Hepatocyte (in vitro differentiated cells): ENCODE measurements around the gene ZFAND2A. TPM values are rescaled to one million over a fixed set of nuclear protein-coding genes. Genes with fewer than 3 reads are reported as not detected.

ENCODE experiments used
- DNase-seq: peaks from one replicate; pipeline ENCODE4 v3.0.0-alpha.2; 2016; ENCODE audit warnings: low spot score
- H2AFZ ChIP-seq: fragments of 200-600 bp; sonication (generic); 2 replicates; pipeline ENCODE4 v1.6.0; 2016; ENCODE audit warnings: antibody characterized with exemption, mild to moderate bottlenecking
- H3K27ac ChIP-seq: fragments of 200-600 bp; sonication (generic); 2 replicates; pipeline ENCODE4 v1.5.1; 2016; ENCODE audit warnings: mild to moderate bottlenecking
- H3K27me3 ChIP-seq: fragments of 200-600 bp; sonication (generic); 2 replicates; pipeline ENCODE4 v1.6.1; 2016
- H3K36me3 ChIP-seq: fragments of 200-600 bp; sonication (generic); replicated peaks from 2 replicates; pipeline ENCODE4 v1.5.1; 2016; ENCODE audit warnings: low read depth; ENCODE audit not compliant: insufficient read depth
- H3K4me1 ChIP-seq: fragments of 200-600 bp; sonication (generic); 2 replicates; pipeline ENCODE4 v1.5.1; 2016; ENCODE audit warnings: mild to moderate bottlenecking, moderate library complexity; ENCODE audit not compliant: insufficient read depth
- H3K4me2 ChIP-seq: fragments of 200-600 bp; sonication (generic); 2 replicates; pipeline ENCODE4 v1.6.0; 2016
- H3K4me3 ChIP-seq: fragments of 200-600 bp; sonication (generic); 2 replicates; pipeline ENCODE4 v1.5.1; 2016; ENCODE audit warnings: mild to moderate bottlenecking
- H3K79me2 ChIP-seq: fragments of 200-600 bp; sonication (generic); 2 replicates; pipeline ENCODE4 v1.6.0; 2017; ENCODE audit warnings: mild to moderate bottlenecking
- H3K9me2 ChIP-seq: fragments of 200-600 bp; sonication (generic); replicated peaks from 2 replicates; pipeline ENCODE4 v1.6.0; 2017; ENCODE audit warnings: mild to moderate bottlenecking; ENCODE audit not compliant: insufficient read depth
- H3K9me3 ChIP-seq: fragments of 200-600 bp; sonication (generic); 2 replicates; pipeline ENCODE4 v1.5.1; 2016; ENCODE audit warnings: low read depth, mild to moderate bottlenecking
- H4K20me1 ChIP-seq: fragments of 200-600 bp; sonication (generic); 2 replicates; pipeline ENCODE4 v1.6.0; 2016; ENCODE audit warnings: mild to moderate bottlenecking; ENCODE audit not compliant: insufficient read depth, poor library complexity, severe bottlenecking
- EZH2 ChIP-seq: fragments of 200-600 bp; sonication (generic); IDR thresholded peaks from 2 replicates; pipeline ENCODE4 v1.6.1; 2016; ENCODE audit warnings: antibody characterized with exemption, mild to moderate bottlenecking, borderline replicate concordance
- EZH2phosphoT487 ChIP-seq: fragments of 200-600 bp; sonication (generic); IDR thresholded peaks from one replicate; pipeline ENCODE4 v1.6.1; 2018; ENCODE audit warnings: antibody characterized with exemption, mild to moderate bottlenecking, low read depth, moderate library complexity; ENCODE audit not compliant: unreplicated experiment, severe bottlenecking
- WGBS: methylation state at CpG from one replicate; pipeline ENCODE4 v1.1.6; 2016; ENCODE audit warnings: low lambda C conversion rate; ENCODE audit errors: missing lambda C conversion rate; 5-methylcytosine and 5-hydroxymethylcytosine counted together
- polyA plus RNA-seq: library from polyadenylated mRNA; unstranded; fragments of >200 nt; fragmentation: Nextera tagmentation; extraction: Ambion mirVana; gene quantifications from 2 replicates; pipeline ENCODE4 v1.2.1, GENCODE V29; 2016
- total RNA-seq: library from RNA; depleted of rRNA; stranded (reverse); fragments of >200 nt; gene quantifications from 2 replicates; pipeline ENCODE4 v1.2.3, GENCODE V29; 2014
- TF ChIP-seq, protein P1 (sequence below): fragments of 200-600 bp; sonication (generic); IDR thresholded peaks from 2 replicates; pipeline ENCODE4 v1.5.1; 2016; ENCODE audit warnings: antibody characterized with exemption, mild to moderate bottlenecking; ENCODE audit not compliant: poor library complexity

Gene ZFAND2A
- total and polyA plus RNA-seq, 2 experiments from 2014 or later, result 35.4 to 54.3 TPM

DNA sequence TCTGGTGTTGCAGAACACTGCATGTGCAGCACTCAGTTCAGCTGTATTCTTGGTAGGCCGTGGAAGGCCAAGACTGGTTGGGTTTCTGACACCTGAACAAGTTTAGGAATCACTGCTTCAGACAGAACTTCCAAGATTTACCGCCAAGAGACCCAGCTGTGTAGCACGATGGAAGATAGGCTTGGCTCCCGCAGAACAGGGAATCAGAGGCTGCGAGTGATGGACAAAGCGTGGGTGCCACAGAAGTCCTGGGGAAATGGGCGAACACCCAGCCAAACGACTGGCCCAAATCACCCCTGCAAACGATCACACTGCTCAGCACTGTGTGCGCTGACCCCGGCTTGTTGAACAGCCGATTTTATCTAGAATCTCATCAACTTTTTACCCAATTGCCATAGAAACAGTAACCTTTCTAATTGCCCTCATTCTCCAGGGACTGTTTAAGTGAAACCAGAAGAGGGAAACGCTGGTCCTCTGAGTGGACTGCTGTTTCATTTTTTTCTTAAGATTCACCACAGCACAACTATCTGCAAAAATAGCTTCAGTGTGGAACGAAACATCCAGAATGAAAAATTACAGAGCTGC lies 17.9 kb downstream of the ZFAND2A start:
- Histone ChIP-seq H3K27me3 (no peaks in the 10 kb centered on the region), H3K4me3 (no peak overlapping the region)

DNA sequence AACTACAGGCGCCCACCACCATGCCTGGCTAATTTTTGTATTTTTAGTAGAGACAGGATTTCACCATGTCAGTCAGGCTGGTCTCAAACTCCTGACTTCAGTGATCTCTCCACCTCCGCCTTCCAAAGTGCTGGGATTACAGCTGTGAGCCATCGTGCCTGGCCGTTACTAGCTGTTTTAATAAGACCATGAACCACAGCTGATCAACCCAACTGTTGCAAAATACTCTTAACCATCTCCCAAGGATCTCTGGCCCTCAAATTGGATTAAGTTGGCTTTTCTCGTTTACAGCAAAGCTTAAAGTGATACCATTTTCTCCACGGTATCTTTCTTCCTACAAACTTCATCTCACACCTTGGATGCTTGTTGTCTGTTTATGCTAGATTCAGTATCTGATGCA lies 18.3 kb downstream of the ZFAND2A start:
- TF ChIP-seq EZH2 (no peak), EZH2phosphoT487 (no peak)
- TF ChIP-seq, protein P1, sequence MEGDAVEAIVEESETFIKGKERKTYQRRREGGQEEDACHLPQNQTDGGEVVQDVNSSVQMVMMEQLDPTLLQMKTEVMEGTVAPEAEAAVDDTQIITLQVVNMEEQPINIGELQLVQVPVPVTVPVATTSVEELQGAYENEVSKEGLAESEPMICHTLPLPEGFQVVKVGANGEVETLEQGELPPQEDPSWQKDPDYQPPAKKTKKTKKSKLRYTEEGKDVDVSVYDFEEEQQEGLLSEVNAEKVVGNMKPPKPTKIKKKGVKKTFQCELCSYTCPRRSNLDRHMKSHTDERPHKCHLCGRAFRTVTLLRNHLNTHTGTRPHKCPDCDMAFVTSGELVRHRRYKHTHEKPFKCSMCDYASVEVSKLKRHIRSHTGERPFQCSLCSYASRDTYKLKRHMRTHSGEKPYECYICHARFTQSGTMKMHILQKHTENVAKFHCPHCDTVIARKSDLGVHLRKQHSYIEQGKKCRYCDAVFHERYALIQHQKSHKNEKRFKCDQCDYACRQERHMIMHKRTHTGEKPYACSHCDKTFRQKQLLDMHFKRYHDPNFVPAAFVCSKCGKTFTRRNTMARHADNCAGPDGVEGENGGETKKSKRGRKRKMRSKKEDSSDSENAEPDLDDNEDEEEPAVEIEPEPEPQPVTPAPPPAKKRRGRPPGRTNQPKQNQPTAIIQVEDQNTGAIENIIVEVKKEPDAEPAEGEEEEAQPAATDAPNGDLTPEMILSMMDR, result no peak
- Histone ChIP-seq H3K79me2 (peaks cover 10% of the 10 kb centered on the region), H2AFZ (no peak overlapping the region), H3K36me3 (no peaks in the 10 kb centered on the region), H4K20me1 (no peaks in the 10 kb centered on the region), H3K27me3 (no peaks in the 10 kb centered on the region), H3K9me3 (no peaks in the 10 kb centered on the region), H3K4me3 (no peak overlapping the region), H3K27ac (no peak overlapping the region), H3K4me2 (no peak overlapping the region), H3K4me1 (peaks cover 8% of the 10 kb centered on the region), H3K9me2 (no peaks in the 10 kb centered on the region)
- WGBS, result 77% methylated on average over 6 of the region's 6 CpGs
- no peak for DNase-seq

More for the DNA sequence above, 17.9 kb downstream of the ZFAND2A start:
- Histone ChIP-seq H2AFZ (no peak overlapping the region), H3K4me1 (peaks cover 3% of the 10 kb centered on the region), H3K36me3 (no peaks in the 10 kb centered on the region), H3K79me2 (peaks cover 5% of the 10 kb centered on the region), H4K20me1 (no peaks in the 10 kb centered on the region), H3K27ac (no peak overlapping the region), H3K4me2 (no peak overlapping the region), H3K9me3 (no peaks in the 10 kb centered on the region), H3K9me2 (no peaks in the 10 kb centered on the region)
- DNase-seq, result no peak
- 74% methylated on average over 14 of the region's 14 CpGs for WGBS
- TF ChIP-seq, protein P1, result no peak
- no peak for TF ChIP-seq EZH2phosphoT487
- TF ChIP-seq EZH2, result no peak

DNA sequence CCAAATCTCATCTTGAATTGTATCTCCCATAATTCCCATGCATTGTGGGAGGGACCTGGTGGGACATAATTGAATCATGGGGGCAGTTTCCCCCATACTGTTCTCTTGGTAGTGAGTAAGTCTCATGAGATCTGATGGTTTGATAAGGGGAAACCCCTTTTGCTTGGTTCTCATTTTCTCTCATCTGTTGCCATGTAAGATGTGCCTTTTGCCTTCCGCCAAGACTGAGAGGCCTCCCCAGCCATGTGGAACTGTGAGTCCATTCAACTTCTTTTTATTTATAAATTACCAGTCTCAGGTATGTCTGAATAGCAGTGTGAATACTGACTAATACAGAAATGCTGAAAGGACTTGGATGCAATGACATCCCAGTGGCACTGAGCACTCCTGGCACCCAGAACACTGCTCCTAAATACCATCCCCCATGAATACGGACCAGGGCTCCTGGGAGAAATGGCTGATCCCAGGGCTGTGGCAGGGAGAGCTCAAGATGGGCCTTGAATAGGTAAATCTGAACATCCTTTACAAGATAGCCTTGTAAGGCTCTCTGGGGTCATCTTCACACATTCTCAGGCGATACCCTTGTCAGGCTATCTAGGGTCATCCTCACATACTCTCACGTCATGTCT lies 19.4 kb downstream of the ZFAND2A start:
- Histone ChIP-seq H3K36me3 (no peaks in the 10 kb centered on the region), H2AFZ (no peak overlapping the region), H3K79me2 (peaks cover 12% of the 10 kb centered on the region), H3K9me2 (no peaks in the 10 kb centered on the region), H3K4me2 (no peak overlapping the region), H4K20me1 (no peaks in the 10 kb centered on the region), H3K27me3 (no peaks in the 10 kb centered on the region), H3K9me3 (no peaks in the 10 kb centered on the region), H3K4me1 (peaks cover 10% of the 10 kb centered on the region), H3K27ac (no peak overlapping the region), H3K4me3 (no peak overlapping the region)
- DNase-seq, result no peak
- WGBS, result 97% methylated on average over 4 of the region's 4 CpGs
- TF ChIP-seq EZH2phosphoT487, result no peak
- TF ChIP-seq EZH2, result no peak
- TF ChIP-seq, protein P1, result no peak
